Hematopoietic multipotent progenitor cell treated with erythropoietin and hydrocortisone succinate and interleukin-3 and kit ligand, for 8 days (in vitro differentiated cells): ENCODE measurements around the gene PPP1R27.

ENCODE experiments used
- DNase-seq: peaks from one replicate; pipeline ENCODE4 v3.0.0-alpha.2; 2015

The PPP1R27 gene, protein sequence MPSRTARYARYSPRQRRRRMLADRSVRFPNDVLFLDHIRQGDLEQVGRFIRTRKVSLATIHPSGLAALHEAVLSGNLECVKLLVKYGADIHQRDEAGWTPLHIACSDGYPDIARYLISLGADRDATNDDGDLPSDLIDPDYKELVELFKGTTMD

GRCh38 chr17:81834831-81835267 lies at the start of gene PPP1R27:
PPP1R27 (minus strand) TSS chr17:81835050; CDS start chr17:81834953, 97 bp downstream.
- no peak for DNase-seq

DNA sequence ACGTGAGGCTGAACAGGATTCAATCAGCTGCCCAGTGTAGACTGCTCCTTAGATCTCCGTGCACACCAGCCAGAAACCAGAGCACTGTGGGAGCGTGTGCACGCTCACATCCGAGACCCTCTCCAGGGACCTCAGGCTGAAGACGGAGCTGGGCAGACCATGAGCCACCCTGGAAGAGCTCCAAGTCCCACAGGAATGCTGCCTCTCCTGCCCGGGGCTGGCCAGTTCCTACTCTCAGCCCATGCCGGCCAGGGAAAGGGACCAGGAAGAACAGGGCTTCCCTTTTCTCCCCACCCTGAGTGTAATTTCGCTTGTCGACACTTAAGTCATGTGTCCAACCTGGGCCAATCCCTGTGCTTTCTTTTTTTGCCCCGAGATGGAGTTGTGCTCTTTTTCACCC lies 49.7 kb upstream of the PPP1R27 start:
- no peak for DNase-seq

DNA sequence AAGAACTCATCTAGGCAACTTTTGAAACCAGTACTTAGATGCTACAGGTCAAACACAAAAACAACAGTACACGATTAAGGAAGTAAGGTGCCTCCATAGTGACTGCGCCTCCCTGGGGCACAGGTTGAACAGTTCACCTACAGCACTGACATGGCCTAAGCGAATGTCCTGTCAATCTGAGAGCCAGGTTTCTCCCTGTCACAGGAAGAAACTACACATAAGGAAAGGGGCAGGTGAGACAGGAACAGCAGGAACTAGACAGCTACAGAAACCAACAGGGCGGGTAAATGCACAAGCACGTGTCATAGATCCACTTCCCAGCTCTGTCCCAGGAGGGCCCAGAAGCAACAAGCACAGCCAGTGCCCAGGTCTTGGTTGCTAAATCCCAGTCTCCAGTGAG lies 44.3 kb upstream of the PPP1R27 start:
- no peak for DNase-seq

- DNase-seq, result no peak
Measured at GRCh38 chr17:81878294-81878693, 43.4 kb upstream of the PPP1R27 start.

- no peak for DNase-seq
Measured at GRCh38 chr17:81877569-81877968, 42.7 kb upstream of the PPP1R27 start.

- peak; percentile 87 for DNase-seq
Measured at GRCh38 chr17:81871387-81872230, 36.8 kb upstream of the PPP1R27 start.

GRCh38 chr17:81870981-81871386 lies 36.1 kb upstream of the PPP1R27 start, which contains the start of gene ARHGDIA:
ARHGDIA (minus strand) TSS chr17:81871337; CDS start chr17:81869930, 1,407 bp downstream.
- no peak for DNase-seq

- peak; percentile 34 for DNase-seq
Measured at GRCh38 chr17:81870131-81870980, 35.5 kb upstream of the PPP1R27 start.

- DNase-seq, result no peak
Measured at GRCh38 chr17:81869221-81870130, 34.6 kb upstream of the PPP1R27 start.

- no peak for DNase-seq
Measured at GRCh38 chr17:81868674-81869220, 33.9 kb upstream of the PPP1R27 start.

- no peak for DNase-seq
Measured at GRCh38 chr17:81867991-81868673, 33.3 kb upstream of the PPP1R27 start.

DNA sequence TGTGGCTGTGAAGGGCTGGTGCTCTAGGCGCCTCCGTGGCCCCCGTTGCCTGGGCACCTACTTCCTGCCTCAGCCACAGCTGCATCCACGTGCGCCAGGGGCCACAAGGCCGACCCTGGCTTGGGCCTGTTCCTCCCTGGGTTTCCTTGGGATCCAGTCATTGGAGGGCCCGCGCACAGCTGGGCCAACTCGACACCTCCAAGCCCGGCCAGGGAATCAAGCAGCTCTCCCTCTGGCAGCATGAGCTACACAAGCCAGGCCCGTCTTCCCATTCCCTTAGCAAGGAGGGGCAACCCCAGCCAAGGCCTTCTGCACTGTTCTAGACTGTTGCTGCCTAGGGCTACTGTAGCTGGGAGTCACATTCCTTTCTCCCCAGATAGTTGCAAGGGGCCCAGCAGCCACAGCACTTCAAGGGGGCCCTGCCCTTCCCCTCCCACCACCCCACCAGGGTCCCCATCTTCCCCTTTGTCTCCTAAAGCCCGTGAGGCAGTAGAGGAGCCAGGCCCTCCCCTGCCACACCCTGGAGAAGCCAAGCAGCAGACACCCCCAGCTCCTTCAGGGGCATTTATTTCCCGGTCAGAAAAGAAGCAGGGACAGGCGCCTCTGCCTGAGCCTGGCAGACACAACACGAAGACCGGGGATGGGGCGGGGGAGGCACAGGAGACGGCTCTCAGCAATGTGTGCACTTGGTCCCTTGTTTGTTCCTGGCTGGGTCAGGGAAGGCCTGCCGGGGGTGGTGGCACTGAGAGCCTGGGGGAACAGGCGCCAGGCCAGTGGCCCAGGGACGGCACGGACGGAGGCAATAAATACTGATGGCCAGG lies 32.5 kb upstream of the PPP1R27 start:
- DNase-seq, result peak; percentile 42

- no peak for DNase-seq
Measured at GRCh38 chr17:81866440-81867169, 31.8 kb upstream of the PPP1R27 start.

DNA sequence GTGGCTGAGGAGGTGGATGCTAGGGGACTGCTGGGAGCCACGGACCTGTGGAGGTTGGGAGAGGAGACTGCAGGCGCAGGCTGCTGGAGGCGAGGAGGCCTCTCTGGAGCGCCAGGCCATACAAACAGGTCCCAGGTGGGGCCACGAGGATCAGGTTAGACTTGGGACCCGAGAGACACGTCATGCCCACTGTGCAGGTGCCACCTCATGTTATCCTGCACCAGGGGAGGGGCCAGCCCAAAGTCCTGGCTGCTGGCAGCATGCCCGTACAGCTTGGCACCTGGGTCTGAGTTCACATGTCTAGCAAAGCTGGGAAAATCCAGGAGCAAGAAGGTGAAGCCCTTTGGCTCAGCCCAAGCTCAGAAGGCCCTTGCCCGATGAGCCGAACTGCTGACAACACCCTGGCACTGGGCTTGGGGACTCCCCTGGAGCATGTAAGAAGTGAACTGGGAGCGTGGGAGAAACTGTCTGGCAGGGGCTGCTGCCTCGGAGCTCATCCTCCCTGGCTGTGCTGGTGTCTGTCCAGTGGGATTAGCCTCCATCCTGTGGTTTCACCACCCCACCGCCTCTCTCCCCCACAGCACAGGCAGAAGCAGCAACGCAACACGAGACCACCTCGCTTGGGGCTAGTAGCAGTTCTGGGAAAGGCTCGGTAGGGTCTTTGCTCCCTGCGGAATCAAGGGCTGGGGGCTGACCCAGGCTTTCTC lies 31.0 kb upstream of the PPP1R27 start:
- DNase-seq, result no peak

DNA sequence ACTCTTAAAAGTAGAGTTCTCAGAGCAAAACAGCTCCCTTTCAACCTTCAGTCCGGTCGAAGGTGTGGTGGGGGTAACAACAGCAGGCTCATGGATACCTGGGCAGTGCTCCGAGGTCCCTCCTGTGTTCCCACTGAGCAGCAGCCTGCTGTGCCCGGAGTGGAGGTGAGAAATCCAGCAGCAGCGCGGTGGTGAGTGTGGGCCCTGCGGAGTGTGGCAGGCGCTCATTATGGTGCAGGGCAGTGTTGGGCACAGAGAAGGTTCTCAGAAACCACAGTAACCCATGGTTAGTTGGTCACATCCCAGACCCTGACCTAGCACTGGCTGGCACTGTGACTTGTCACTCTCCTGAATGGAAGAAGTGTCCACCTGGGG lies 30.5 kb upstream of the PPP1R27 start:
- DNase-seq, result no peak

- DNase-seq, result no peak
Measured at GRCh38 chr17:81863833-81864768, 29.3 kb upstream of the PPP1R27 start.

DNA sequence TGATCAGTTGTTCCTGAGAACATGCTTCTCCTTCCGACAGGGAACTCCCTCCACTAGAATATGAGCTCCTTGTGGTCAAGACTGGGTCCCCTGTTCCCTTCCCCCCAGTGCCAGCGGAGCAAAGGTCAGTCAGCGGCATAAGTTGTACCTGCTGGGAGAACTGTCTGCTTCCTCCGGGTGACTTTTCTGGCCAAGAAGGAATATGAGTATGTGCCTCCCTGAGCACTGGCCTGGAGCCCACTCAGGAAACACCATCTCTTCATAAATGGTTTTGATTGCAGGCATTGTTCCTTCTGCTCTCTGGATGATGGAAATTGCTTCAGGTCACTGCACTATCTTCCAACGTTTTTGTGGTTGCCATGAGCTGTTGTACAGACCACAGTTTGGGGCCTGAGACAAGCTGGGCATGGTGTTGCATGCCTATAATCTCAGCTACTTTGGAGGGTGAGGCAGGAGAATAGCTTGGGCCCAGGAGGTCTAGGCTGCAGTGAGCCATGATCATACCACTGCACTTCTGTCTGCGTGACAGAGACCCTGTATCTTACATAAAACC lies 28.3 kb upstream of the PPP1R27 start:
- no peak for DNase-seq
